HepG2 (cell line): ENCODE measurements around the gene EIF3B. TPM values are rescaled to one million over a fixed set of nuclear protein-coding genes. Genes with fewer than 3 reads are reported as not detected.

ENCODE experiments used
- ATAC-seq: fragments of 200-7000 bp; cut with Tn5 transposase; 3 replicates; pipeline ENCODE4 v1.9.1; 2020; ENCODE audit warnings: mild to moderate bottlenecking, moderate library complexity
- BruUV-seq: library from RNA; stranded (reverse); fragments of 400-500 nt; replicated peaks from 2 replicates; lab custom pipeline; 2021; lab: Mats Ljungman, UMichigan
- CTCF ChIA-PET: fragments of 300-600 bp; formaldehyde crosslinking; extraction: SDS; loops from one replicate; lab custom pipeline; 2021; ENCODE audit warnings: low total read pairs, inconsistent platforms, low intra/inter-chr PET ratio; lab: Yijun Ruan, JAX
- POLR2A ChIA-PET: fragments of 350-600 bp; sonication (Branson Sonifier 250); formaldehyde crosslinking; loops from one replicate; lab custom pipeline; 2020; ENCODE audit warnings: antibody characterized with exemption, inconsistent platforms; lab: Yijun Ruan, JAX
- DNase-seq: peaks from one replicate; pipeline ENCODE4 v3.0.0-alpha.2; 2015; ENCODE audit warnings: low spot score
- FAIRE-seq: peaks from 3 replicates; lab custom pipeline; 2011; peaks lifted over from hg19 to GRCh38; lab: Jason Lieb, UNC
- H2AFZ ChIP-seq: one replicate; pipeline ENCODE4 v1.6.1; 2011; ENCODE audit warnings: low read length, inconsistent platforms
- H3K27ac ChIP-seq: fragments of 300-600 bp; 3 replicates; pipeline ENCODE4 v1.8.0; 2011; ENCODE audit warnings: mixed run types, mild to moderate bottlenecking, mixed read lengths, low read length, inconsistent platforms; ENCODE audit not compliant: insufficient read depth; ENCODE audit errors: extremely low read length
- H3K27me3 ChIP-seq, 2 experiments: fragments of 200-600 bp in 1 of 2; 2 replicates in 1 of 2; 3 replicates in 1 of 2; pipeline versions ENCODE4 v1.6.0 to v1.8.0; 2011; ENCODE audit warnings: low read length in 2 of 2, mild to moderate bottlenecking in 2 of 2, moderate library complexity in 2 of 2, inconsistent platforms in 1 of 2; ENCODE audit not compliant: insufficient read depth in 2 of 2, control insufficient read depth in 1 of 2
- H3K36me3 ChIP-seq, 2 experiments: fragments of 200-600 bp in 1 of 2; replicated peaks in 1 of 2; 2 replicates in 1 of 2; 3 replicates in 1 of 2; pipeline versions ENCODE4 v1.5.1 to v1.8.0; 2011; ENCODE audit warnings: low read length in 2 of 2, inconsistent platforms in 1 of 2; ENCODE audit not compliant: insufficient read depth in 2 of 2, control insufficient read depth in 1 of 2
- H3K4me1 ChIP-seq: 2 replicates; pipeline ENCODE4 v1.5.1; 2012; ENCODE audit warnings: low read length, inconsistent platforms; ENCODE audit not compliant: insufficient read depth
- H3K4me2 ChIP-seq: 2 replicates; pipeline ENCODE4 v1.6.0; 2011; ENCODE audit warnings: low read depth, low read length, inconsistent platforms
- H3K4me3 ChIP-seq, 3 experiments: fragments of 200-600 bp in 1 of 3; sonication (generic), shearing (Covaris generic) in 1 of 3; replicated peaks in 1 of 3; 2 replicates each; pipeline ENCODE4 v1.5.1; 2011 to 2016; ENCODE audit warnings: low read length in 3 of 3, inconsistent platforms in 2 of 3, low read depth in 2 of 3, mild to moderate bottlenecking in 2 of 3, control low read depth in 1 of 3, mixed read lengths in 1 of 3; ENCODE audit not compliant: insufficient read depth in 1 of 3
- H3K79me2 ChIP-seq: one replicate; pipeline ENCODE4 v1.6.1; 2011; ENCODE audit warnings: low read length, inconsistent platforms; ENCODE audit not compliant: insufficient read depth
- H3K9ac ChIP-seq: 2 replicates; pipeline ENCODE4 v1.6.0; 2011; ENCODE audit warnings: mild to moderate bottlenecking, low read depth, low read length, inconsistent platforms; ENCODE audit not compliant: insufficient read depth
- H3K9me3 ChIP-seq: 2 replicates; pipeline ENCODE4 v1.5.1; 2012; ENCODE audit warnings: mild to moderate bottlenecking, low read length
- H4K20me1 ChIP-seq: 2 replicates; pipeline ENCODE4 v1.6.0; 2011; ENCODE audit warnings: inconsistent platforms, mild to moderate bottlenecking, low read length, moderate library complexity; ENCODE audit not compliant: insufficient read depth
- BCL6 ChIP-seq: IDR thresholded peaks from 2 replicates; pipeline ENCODE4 v1.6.1; 2016; ENCODE audit warnings: missing genetic modification reagents, missing compliant biosample characterization
- EZH2 ChIP-seq: conservative IDR thresholded peaks from 2 replicates; pipeline ENCODE4 v1.6.1; 2012; ENCODE audit warnings: mild to moderate bottlenecking, low read depth, low read length, moderate library complexity
- FLYWCH1 ChIP-seq: sonication (generic); formaldehyde crosslinking; IDR thresholded peaks from 2 replicates; pipeline ENCODE4 v1.8.1; 2023; ENCODE audit warnings: mild to moderate bottlenecking, missing genetic modification reagents
- HMG20B ChIP-seq: conservative IDR thresholded peaks from 2 replicates; pipeline ENCODE4 v1.6.1; 2016; ENCODE audit warnings: missing genetic modification reagents, missing compliant biosample characterization
- JDP2 ChIP-seq: sonication (generic); formaldehyde crosslinking; IDR thresholded peaks from 2 replicates; pipeline ENCODE4 v1.8.1; 2022; ENCODE audit warnings: missing genetic modification reagents, borderline replicate concordance
- KDM6A ChIP-seq: IDR thresholded peaks from 2 replicates; pipeline ENCODE4 v1.6.1; 2016; ENCODE audit warnings: low read depth
- PAX8 ChIP-seq: sonication (generic); formaldehyde crosslinking; IDR thresholded peaks from 2 replicates; pipeline ENCODE4 v1.8.0; 2022; ENCODE audit warnings: mild to moderate bottlenecking, missing genetic modification reagents, borderline replicate concordance
- SOX13 ChIP-seq, 3 experiments: fragments of 450-650 bp in 1 of 3; sonication (generic) in 1 of 3; formaldehyde crosslinking in 1 of 3; IDR thresholded peaks in 2 of 3; conservative IDR thresholded peaks in 1 of 3; 2 replicates each; pipeline versions ENCODE4 v1.5.0 to v1.6.1; 2016 to 2020; ENCODE audit warnings: antibody characterized with exemption in 1 of 3, mild to moderate bottlenecking in 1 of 3, missing compliant biosample characterization in 1 of 3, missing genetic modification reagents in 1 of 3, moderate library complexity in 1 of 3
- TCF7L2 ChIP-seq: IDR thresholded peaks from 2 replicates; pipeline ENCODE4 v1.6.1; 2011; ENCODE audit warnings: mild to moderate bottlenecking, low read depth, low read length, moderate library complexity
- ZMAT3 ChIP-seq: sonication (generic); formaldehyde crosslinking; conservative IDR thresholded peaks from 2 replicates; pipeline ENCODE4 v1.7.0; 2021; ENCODE audit warnings: missing genetic modification reagents
- ZNF124 ChIP-seq: sonication (generic); formaldehyde crosslinking; IDR thresholded peaks from 2 replicates; pipeline ENCODE4 v1.4.0; 2020; ENCODE audit warnings: missing genetic modification reagents
- ZNF17 ChIP-seq: sonication (generic); formaldehyde crosslinking; IDR thresholded peaks from 2 replicates; pipeline ENCODE4 v1.5.0; 2020; ENCODE audit warnings: mild to moderate bottlenecking, missing genetic modification reagents
- ZNF550 ChIP-seq: sonication (generic); formaldehyde crosslinking; IDR thresholded peaks from 2 replicates; pipeline ENCODE4 v1.4.0; 2020; ENCODE audit warnings: mild to moderate bottlenecking, missing genetic modification reagents, borderline replicate concordance
- ZNF761 ChIP-seq: sonication (generic); formaldehyde crosslinking; conservative IDR thresholded peaks from 2 replicates; pipeline ENCODE4 v1.4.0; 2020; ENCODE audit warnings: mild to moderate bottlenecking, missing genetic modification reagents
- WGBS: methylation state at CpG from one replicate; pipeline ENCODE4 v1.1.6; 2017; ENCODE audit warnings: low lambda C conversion rate; 5-methylcytosine and 5-hydroxymethylcytosine counted together
- in situ Hi-C: cut with HindIII; loops from 2 replicates; pipeline ENCODE4 v1.10.0; 2017; ENCODE audit warnings: low pct_unique_long_range_greater_than_20kb; ENCODE audit not compliant: extremely low pct_ligation_motif_present
- intact Hi-C: fragments of 100-400 bp; cut with micrococcal nuclease; formaldehyde crosslinking; loops from one replicate; pipeline ENCODE4 v1.10.0; 2022; ENCODE audit not compliant: unreplicated experiment
- polyA plus RNA-seq, 8 experiments: library from polyadenylated mRNA; depleted of rRNA in 3 of 8; stranded (reverse) in 7 of 8; unstranded in 1 of 8; fragments of >200 nt; fragmentation: Illumina TruSeq in 4 of 8; extraction: Trizol in 4 of 8; gene quantifications; 2 replicates each; pipeline versions ENCODE4 v1.2.1 to v1.2.3, GENCODE V29; 2011 to 2016; ENCODE audit warnings: low read depth in 4 of 8, missing spikeins in 1 of 8, mixed read lengths in 1 of 8; ENCODE audit not compliant: insufficient read depth in 1 of 8
- total RNA-seq, 5 experiments: library from RNA; depleted of rRNA; stranded (reverse); fragments of >200 nt; fragmentation: Illumina TruSeq; extraction: Trizol; gene quantifications; 2 replicates each; pipeline ENCODE4 v1.2.3, GENCODE V29; 2016; ENCODE audit warnings: low read depth in 1 of 5
- TF ChIP-seq, protein P1 (sequence below): sonication (generic); formaldehyde crosslinking; IDR thresholded peaks from 2 replicates; pipeline ENCODE4 v1.5.1; 2020; ENCODE audit warnings: missing genetic modification reagents, mild to moderate bottlenecking, borderline replicate concordance
- TF ChIP-seq, protein P2 (sequence below): sonication (generic); formaldehyde crosslinking; IDR thresholded peaks from 2 replicates; pipeline ENCODE4 v1.5.0; 2020; ENCODE audit warnings: missing genetic modification reagents
- TF ChIP-seq, protein P3 (sequence below): sonication (generic); formaldehyde crosslinking; IDR thresholded peaks from 2 replicates; pipeline ENCODE4 v1.5.1; 2020; ENCODE audit warnings: missing genetic modification reagents, mild to moderate bottlenecking, borderline replicate concordance

Gene EIF3B
- total and polyA plus RNA-seq, 2 of the 13 experiments (the other 11 are each of a cell fraction or from before 2014, with no cell fraction given) = 92.2 to 241 TPM

DNA sequence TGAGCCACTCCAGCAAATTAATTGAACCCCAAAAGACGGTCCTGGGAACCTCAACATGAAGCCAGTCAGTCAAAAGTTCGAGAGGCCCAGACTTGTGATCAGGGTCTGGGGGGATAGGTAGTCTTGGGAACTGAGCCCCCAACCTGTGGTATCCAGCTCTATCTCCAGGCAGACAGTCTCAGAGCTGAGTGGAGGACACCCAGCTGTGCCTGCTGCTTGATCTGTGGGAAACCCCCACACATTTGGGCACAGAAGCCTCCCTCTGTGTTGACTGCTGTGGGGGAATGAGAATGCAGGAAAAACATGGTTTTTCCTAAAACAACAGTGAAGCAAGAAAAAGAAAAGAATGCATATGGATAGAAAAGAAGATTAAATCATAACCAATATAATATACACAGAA, 24.1 kb upstream of the EIF3B start:
- H3K9ac ChIP-seq = no peak overlapping the region
- WGBS = 80% methylated on average over 1 of the region's 2 CpGs
- no peak for ATAC-seq
- H3K9me3 ChIP-seq = no peaks in the 10 kb centered on the region
- peaks cover 12% of the 10 kb centered on the region for H3K4me1 ChIP-seq
- TF ChIP-seq ZNF17 (CRISPR knock-in tag) = no peak
- TF ChIP-seq JDP2 (CRISPR knock-in tag) = no peak
- TF ChIP-seq, protein P1, sequence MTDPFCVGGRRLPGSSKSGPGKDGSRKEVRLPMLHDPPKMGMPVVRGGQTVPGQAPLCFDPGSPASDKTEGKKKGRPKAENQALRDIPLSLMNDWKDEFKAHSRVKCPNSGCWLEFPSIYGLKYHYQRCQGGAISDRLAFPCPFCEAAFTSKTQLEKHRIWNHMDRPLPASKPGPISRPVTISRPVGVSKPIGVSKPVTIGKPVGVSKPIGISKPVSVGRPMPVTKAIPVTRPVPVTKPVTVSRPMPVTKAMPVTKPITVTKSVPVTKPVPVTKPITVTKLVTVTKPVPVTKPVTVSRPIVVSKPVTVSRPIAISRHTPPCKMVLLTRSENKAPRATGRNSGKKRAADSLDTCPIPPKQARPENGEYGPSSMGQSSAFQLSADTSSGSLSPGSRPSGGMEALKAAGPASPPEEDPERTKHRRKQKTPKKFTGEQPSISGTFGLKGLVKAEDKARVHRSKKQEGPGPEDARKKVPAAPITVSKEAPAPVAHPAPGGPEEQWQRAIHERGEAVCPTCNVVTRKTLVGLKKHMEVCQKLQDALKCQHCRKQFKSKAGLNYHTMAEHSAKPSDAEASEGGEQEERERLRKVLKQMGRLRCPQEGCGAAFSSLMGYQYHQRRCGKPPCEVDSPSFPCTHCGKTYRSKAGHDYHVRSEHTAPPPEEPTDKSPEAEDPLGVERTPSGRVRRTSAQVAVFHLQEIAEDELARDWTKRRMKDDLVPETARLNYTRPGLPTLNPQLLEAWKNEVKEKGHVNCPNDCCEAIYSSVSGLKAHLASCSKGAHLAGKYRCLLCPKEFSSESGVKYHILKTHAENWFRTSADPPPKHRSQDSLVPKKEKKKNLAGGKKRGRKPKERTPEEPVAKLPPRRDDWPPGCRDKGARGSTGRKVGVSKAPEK (CRISPR knock-in tag) = no peak
- TF ChIP-seq ZNF124 (CRISPR knock-in tag) = no peak
- no peak for TF ChIP-seq ZNF550
- TF ChIP-seq SOX13 (IDR thresholded peaks at IDR 0.05) = no peak
- no peak for TF ChIP-seq SOX13 (CRISPR knock-in tag; conservative IDR thresholded peaks at IDR 0.05 in 1 of 2, IDR thresholded peaks at IDR 0.05 in 1 of 2)
- no peak for TF ChIP-seq EZH2
- TF ChIP-seq, protein P2, sequence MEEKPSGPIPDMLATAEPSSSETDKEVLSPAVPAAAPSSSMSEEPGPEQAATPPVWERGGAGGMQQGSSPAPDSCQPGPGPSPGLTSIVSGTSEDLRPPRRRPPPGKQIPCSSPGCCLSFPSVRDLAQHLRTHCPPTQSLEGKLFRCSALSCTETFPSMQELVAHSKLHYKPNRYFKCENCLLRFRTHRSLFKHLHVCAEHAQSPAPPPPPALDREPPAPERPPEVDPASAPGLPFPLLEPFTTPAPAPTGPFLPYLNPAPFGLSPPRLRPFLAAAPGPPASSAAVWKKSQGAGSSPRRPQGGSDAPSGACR = no peak
- no peak for TF ChIP-seq BCL6
- no peak for TF ChIP-seq TCF7L2
- TF ChIP-seq ZNF761 (CRISPR knock-in tag) = no peak
- TF ChIP-seq PAX8 (CRISPR knock-in tag) = no peak
- TF ChIP-seq FLYWCH1 (CRISPR knock-in tag) = no peak
- TF ChIP-seq ZMAT3 (CRISPR knock-in tag) = no peak
- no peak for TF ChIP-seq HMG20B (CRISPR knock-in tag)
- TF ChIP-seq, protein P3, sequence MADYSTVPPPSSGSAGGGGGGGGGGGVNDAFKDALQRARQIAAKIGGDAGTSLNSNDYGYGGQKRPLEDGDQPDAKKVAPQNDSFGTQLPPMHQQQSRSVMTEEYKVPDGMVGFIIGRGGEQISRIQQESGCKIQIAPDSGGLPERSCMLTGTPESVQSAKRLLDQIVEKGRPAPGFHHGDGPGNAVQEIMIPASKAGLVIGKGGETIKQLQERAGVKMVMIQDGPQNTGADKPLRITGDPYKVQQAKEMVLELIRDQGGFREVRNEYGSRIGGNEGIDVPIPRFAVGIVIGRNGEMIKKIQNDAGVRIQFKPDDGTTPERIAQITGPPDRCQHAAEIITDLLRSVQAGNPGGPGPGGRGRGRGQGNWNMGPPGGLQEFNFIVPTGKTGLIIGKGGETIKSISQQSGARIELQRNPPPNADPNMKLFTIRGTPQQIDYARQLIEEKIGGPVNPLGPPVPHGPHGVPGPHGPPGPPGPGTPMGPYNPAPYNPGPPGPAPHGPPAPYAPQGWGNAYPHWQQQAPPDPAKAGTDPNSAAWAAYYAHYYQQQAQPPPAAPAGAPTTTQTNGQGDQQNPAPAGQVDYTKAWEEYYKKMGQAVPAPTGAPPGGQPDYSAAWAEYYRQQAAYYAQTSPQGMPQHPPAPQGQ (CRISPR knock-in tag) = no peak
- TF ChIP-seq KDM6A (CRISPR knock-in tag) = no peak
- TF ChIP-seq, all 625 proteins: peak for 0
- in situ Hi-C loops (no loop called here), intact Hi-C loops (no loop called here)
- Histone ChIP-seq H2AFZ (no peak overlapping the region), H3K79me2 (no peaks in the 10 kb centered on the region), H3K27me3 (no peaks in the 10 kb centered on the region), H3K4me2 (no peak overlapping the region), H3K36me3 (no peaks in the 10 kb centered on the region), H3K27ac (no peak overlapping the region), H4K20me1 (no peaks in the 10 kb centered on the region), H3K4me3 (no peak overlapping the region)
- DNase-seq = no peak
- FAIRE-seq = no peak
- ChIA-PET POLR2A (interaction anchor here (2.0 kb wide), 1 partner anchor 23 kb away, joined by 6 read pairs; no protein-coding TSS in a partner anchor), CTCF (no interaction called here)
- no TSS peak for BruUV-seq
